Activated CD4-positive, CD25-positive, alpha-beta regulatory T cell (primary cell): ENCODE measurements around the gene RPA3.

Experiments used
- DNase-seq, 4 experiments: peaks; one replicate each; lab custom pipeline; 2025; lab: John Stamatoyannopoulos, UW

The RPA3 gene

DNA sequence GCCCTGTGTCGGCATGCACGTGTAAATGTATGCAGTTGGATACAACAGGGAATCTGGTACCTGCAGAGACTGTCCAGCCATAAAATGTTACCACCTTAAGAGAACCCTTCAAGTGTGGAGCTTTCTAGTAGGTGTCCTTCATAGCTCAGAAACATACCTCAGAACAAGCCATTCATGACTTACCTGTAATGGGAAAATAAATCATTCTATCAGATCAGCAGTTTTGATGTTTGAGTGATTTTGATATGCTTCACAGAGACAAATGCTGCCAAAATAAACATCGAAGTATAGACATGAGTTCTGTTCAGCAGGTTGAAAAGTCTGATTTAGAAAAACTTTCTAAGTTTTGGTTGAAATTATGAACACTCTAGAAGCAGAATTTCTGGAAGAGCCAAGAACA is 111.4 kb downstream of the RPA3 start:
- no peak for DNase-seq

DNA sequence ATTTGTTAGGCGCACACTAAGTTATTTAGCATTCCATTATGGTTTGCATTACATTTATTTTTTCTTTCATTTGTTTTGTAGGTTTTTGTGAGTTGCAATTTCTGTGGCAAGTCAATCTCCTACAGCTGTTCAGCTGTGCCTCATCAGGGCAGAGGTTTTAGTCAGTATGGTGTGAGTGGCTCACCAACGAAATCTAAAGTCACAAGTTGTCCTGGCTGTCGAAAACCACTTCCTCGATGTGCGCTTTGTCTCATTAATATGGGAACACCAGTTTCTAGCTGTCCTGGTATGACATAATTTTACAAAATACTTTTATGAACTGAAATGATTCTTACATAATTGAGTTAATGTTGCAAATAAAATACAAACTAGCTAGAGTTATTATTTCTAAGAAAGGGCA is 122.2 kb downstream of the RPA3 start:
- no peak for DNase-seq

DNA sequence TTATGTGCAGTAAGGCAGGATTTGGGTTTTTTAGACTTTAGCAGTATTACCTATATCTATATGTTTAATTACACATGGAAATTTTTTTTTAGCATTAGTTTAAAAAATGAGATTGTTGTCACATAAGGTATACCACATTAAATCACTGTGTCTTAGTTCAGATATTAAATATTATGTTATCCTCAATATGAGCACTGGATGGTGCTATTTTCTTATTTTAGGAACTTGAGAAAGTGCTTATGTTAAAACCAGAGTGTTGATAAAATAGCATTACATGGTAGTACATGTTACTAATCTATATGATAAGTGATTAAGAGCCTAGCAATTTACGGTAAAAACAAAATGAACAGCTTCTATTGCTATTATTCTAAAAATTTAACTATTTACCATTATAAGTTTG is 123.0 kb downstream of the RPA3 start:
- DNase-seq: no peak
